GM19023 (cell line): ENCODE results near the gene C5orf63.
"Not testable (repeated sequence)": the region's sequence is repeated elsewhere in the genome, so short reads cannot be mapped to it uniquely, and the experiment has no call there.

Experiments
- ATAC-seq: cut with Tn5 transposase; IDR thresholded peaks from one replicate; pipeline ENCODE4 v1.9.1; 2021; ENCODE audit warnings: mild to moderate bottlenecking, moderate library complexity; ENCODE audit not compliant: unreplicated experiment

The C5orf63 gene

DNA sequence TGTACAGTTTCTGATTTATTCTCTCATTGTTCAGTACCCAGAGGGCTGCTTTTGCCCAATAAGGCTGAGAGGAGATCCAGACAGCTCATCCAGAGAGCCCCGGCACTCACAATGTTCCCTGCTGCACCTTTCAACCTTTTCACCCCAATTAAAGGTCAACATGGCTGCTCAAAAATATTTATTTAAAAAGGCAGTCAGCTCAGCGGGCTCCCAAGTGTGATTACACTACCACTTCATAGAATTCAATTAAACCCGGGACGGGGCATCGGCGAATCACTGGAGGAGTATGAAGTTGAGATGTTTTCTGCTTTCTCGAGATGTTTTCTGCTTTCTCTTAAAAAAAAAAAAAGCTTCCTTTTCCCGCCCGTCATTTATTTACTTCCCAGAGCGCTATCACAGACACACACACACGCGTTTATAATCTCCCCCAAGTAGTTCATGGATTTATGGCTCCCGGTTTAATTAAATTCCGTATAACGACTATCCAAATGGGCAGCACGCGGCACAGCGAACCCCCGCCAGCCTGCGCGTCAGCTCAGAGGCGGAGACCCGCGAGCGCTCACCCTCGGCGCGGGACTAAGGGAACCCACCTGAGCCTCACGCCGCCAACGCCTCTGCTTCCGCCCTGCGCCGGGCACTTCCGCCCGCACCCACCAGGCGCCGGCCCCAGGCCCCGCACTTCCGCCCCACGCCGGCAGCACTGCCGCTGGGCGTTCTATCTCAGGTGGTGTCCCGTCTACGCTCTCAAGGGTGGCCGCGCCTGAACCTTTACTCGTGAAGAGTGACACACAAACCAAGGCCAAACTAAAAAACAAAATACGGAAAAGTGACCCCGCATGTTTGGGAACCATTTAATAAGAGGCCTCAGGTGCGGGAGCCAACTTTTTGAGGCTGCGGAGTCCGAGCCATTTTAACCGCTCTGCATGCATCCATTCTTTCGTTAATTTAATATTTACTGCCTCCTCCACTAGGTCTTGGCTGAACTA, at the start of gene C5orf63:
C5orf63 (minus strand) TSS at position 642 of the 986 bp plus-strand sequence. CDS start 14,507 bp downstream, outside the sequence.
- peak; percentile 100 for ATAC-seq

DNA sequence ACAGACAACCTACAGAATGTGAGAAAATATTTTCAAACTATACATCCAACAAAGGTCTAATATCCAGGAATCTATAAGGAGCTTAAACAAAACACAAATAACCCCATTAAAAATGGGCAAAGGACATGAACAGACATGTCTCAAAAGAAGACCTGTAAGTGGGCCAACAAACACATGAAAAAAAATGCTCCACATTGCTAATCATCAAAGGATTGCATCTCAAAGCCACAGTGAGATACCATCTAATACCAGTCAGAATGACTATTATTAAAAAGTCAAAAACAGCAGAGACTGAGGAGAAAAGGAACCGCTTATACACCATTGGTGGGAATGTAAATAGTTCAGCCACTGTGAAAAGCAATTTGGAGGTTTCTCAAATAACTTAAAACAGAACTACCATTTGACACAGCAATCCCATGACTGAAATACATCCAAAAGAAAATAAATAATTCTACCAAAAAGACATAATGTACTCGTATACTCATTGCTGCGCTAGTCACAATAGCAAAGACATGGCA, 39.1 kb upstream of the C5orf63 start:
- no peak for ATAC-seq

- no peak for ATAC-seq
These were observed 37.8 kb upstream of the C5orf63 start for GRCh38 chr5:127111112-127111511.

- ATAC-seq: not testable (repeated sequence)
These were observed 35.4 kb upstream of the C5orf63 start for GRCh38 chr5:127108624-127109260.

GRCh38 chr5:127101935-127102334, 28.6 kb upstream of the C5orf63 start:
- no peak for ATAC-seq

DNA sequence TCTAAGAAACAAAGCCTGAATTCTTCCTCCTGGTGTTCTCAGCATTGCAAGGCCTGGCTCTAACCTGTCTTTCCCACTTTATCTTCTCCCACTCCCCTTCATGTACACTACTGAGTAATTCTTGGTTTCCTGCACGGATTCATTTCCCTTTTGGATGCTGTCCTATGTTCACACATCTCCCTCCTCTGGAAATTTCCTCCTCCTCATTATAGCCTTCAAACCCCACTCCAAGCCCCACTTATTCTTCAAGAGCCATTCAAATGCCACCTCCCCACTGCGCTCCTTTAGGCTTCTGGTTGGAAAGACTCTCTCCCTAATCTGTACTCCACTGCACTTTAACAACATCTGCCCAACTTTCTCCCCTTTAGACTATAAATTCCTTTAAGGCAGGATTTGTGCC, 28.2 kb upstream of the C5orf63 start:
- ATAC-seq: no peak

DNA sequence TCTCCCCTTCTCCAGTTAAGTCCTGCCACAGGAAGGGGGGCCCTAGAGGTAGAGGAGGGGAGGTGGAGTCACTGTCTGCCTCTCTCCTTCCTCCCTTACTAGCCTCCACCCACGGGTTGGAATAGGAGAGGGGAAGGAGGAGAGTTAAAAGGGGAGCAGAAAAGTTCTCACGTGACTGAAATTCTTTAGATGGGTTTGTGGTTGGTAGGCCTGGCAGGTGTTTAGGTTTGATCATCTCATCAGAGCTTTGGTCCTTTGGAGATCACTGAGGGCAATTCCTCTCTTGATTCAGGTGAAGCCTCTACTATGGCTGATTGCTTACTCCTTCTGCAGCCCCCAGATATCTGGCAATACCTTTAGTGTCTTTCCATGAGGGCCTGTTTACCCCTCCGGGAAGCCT, 24.9 kb upstream of the C5orf63 start:
- no peak for ATAC-seq

DNA sequence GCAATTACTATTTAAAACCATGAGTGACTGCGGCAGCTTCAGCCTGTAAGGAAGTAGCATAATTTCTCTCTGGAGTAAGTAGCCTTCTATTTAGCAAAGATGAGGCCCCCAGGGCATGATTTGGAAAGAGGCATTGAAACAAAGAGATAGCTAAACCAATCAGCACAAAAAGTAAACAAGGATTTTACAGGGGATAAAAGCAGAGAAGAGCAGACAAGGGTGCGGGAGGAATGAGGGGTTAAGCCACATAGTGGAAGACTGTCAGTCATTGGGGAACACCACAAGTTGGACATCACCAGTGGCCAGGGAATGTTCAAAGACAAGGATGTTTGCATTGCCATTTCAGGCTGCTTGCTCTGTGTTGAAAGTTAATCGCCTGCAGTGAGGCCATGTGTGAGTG, 24.0 kb upstream of the C5orf63 start:
- ATAC-seq: no peak

DNA sequence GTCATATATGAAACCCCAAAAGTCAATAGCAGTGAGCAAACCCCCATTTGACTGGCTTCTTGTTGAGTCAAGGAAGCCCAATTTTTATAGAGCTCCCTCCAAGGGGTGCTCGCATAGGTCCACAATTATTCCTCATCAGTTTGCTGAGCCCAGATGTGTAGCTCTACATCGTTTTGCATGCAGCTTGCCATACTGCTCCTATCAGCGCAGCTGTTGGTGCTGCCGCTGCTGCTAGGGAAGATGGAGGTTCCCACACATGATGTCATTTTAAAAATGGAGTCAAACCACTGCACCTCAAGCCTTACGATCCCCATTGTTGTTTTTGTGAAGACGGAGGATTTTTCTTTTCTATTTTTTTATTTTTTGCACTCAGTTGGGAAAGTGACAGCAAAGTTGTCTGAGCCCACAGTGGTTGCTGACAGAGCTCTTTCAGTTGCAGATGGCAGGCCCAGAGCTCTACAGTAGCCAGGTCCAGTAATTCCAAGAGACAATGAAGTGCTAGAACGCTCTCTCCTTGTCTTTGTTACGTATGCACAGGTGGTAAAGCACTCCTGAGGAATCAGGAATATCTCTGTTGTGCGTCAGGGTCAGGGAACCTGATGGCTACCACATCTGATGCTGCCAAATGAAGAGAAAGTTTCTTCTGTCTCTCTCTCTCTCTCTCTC, 23.2 kb upstream of the C5orf63 start:
- no peak for ATAC-seq

DNA sequence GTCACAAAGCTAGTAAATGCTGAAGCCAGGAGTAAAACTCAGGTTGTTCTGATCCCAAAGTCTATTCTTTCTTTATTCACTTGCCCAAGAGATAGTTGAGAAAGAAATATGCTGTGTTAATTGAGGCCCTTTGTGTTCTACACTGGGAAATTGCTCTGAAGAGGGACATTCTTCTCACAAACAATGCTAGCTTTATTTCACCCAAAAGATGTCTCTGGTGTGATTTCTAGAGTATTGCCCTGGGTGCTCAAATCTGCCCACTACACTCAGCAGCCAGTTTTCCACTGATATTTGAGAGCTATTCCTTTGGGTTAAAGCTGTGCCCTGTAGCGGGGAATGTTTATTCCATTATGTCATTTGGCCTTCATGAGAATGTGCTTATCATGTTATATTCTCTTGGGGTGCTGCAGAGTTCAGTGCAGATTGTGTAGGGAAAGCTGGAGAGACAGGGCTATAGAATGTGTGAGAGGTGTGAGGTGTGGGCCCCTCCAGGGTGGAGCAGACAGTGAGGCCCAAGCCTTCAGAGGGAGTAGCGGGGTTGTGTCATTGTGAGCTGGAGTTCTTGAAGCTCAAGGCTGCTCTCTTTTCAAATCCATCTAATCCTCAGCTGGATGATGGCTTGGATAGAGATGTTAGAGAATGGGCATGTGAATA, 21.0 kb upstream of the C5orf63 start:
- ATAC-seq: no peak

DNA sequence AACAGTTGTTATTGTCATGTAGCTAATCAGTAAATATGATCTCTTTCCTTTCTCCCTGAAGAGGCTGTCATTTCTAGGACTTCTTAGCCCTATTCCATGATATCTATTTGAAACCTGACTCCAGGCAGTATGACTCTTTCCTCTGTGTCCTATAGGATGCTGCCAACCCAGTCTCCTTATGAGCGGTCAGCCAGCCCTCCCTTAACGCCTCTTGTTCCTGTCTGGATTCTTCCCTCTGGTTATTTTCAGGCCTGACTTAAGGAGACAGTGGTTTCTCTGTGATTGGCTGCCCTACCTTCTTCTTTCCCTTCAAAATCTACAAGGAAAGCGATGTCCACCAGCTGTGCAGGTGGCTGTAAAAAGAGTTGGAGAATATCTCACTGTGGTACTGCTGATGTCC, 19.4 kb upstream of the C5orf63 start:
- no peak for ATAC-seq

DNA sequence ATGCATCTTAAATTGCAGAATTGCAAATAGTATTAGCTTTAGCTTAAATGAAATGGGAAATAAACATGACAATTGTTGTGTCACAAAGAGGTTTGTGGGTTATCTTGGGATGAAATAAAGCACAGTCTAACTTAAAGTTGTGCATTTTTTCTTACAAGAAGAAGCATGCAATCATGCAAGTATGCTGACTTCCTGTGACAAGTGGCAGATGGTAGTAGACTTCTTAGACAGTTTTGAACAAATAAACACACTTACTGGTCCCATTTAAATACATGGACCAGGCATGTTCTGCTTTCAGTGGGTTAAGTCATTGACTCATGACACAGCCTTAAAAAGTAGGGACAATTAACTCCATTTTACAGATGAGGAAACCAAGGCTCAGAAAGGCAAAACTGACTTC, 15.9 kb upstream of the C5orf63 start:
- no peak for ATAC-seq

- ATAC-seq: no peak
These were observed 14.9 kb upstream of the C5orf63 start for GRCh38 chr5:127088251-127088650.

- ATAC-seq: no peak
These were observed 13.3 kb upstream of the C5orf63 start for GRCh38 chr5:127086589-127086988.

- no peak for ATAC-seq
These were observed 12.5 kb upstream of the C5orf63 start for GRCh38 chr5:127085796-127086195.

DNA sequence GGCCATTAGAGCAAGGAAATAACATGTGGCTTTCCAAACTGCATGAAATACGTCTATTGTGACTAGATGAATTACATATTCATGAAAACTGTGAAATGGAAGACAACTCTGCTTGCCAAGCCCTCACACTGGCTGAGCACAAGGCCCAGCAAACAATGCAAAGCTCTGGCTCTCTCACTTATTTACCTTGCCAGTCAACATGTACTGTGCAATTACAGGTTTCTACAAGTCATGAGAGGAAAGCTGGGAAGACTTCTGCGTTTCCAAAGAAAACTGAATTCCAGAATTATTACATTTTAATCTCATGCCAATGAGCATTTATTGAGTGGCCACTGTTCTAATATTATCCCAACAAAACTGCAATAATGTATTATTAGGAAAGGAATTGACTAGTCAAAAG, 12.1 kb upstream of the C5orf63 start:
- ATAC-seq: no peak

DNA sequence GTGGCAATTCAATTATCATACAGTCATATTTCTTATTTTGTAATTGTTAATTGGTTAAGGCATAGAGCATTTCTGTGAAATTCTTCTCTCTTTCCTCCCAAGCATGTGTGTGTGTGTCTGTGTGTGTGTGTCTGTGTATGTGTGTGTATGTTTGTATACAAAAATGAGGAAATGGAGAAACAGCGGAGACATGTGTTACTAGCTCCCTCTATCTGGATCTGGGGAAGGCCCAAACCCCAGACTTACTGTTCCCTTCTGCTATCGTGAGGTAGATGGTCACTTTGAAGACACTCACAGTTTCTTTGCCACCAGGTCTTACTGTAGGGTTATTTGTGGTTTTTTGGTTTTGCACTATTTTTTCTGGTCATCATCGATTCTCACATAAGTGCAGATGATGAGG, 11.4 kb upstream of the C5orf63 start:
- ATAC-seq: no peak

DNA sequence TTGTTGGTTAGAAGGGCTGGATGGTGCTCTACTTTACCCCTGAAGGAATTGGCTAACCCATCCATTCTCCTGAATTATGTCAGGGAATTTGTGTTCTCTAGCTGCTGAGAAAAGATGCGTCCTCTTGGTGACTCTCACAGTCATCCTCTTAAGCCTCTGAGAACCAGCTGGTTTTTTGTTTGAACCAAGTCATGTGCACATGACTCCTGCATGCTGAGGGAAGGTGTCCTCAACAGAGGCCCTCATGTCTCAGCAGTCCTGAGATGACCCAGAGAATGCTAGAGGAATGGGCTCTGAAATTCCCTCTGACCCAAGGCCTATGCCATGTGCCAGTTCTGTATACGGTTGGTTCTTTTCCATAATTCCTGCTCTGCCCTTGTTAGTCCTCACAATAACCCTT, 10.4 kb upstream of the C5orf63 start:
- no peak for ATAC-seq

DNA sequence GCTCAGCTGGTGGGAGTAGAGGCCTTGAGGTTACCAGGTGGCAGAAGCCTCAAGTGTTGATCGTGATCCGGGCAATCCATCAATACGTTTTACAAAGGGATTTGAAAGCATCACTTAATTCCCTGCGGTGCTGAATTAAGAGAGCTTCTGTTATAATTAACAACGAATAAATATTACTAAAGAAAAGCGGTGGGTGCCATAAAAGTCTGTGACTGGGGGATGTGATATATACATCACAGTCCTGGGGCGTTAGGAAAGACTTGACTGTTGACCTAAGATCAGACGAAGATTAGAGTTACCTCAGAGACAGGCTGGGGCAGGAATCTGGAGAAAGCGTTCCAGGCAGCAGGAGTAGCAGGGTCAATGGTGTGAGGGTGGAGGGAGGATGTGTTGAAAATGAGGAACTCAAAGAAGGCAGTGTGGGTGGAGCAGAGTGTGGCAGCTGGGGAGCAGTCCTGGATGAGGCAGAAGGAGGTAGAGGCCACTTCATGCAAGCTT, 6.7 kb upstream of the C5orf63 start:
- no peak for ATAC-seq

DNA sequence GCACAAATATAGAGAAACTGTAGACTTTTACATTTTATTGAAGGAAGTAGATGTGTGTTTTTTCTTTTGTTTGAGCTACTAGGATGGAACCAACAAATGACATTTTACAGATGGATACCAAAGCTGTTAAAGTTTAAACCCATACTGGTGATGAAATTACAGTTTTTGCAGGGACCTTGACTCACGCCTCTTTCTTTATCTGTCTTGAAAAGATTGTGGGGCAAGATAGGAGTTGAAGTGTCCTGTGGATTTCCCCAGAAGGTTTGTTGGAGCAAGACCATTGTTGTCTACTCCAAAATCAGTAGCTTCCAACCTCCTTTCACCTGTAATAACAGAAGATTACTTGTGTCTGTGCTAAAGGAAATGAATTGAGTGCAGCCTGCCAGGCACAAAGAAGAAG, 4.1 kb upstream of the C5orf63 start:
- ATAC-seq: no peak
